ENCODE results near the gene ABCD3. TPM values are rescaled to one million over a fixed set of nuclear protein-coding genes. Genes with fewer than 3 reads are reported as not detected.

ABCD3 gene
- total and polyA plus RNA-seq, 2 of the 13 experiments (the other 11 are each of a cell fraction or from before 2014, with no cell fraction given) = 27.5 to 166 TPM

DNA sequence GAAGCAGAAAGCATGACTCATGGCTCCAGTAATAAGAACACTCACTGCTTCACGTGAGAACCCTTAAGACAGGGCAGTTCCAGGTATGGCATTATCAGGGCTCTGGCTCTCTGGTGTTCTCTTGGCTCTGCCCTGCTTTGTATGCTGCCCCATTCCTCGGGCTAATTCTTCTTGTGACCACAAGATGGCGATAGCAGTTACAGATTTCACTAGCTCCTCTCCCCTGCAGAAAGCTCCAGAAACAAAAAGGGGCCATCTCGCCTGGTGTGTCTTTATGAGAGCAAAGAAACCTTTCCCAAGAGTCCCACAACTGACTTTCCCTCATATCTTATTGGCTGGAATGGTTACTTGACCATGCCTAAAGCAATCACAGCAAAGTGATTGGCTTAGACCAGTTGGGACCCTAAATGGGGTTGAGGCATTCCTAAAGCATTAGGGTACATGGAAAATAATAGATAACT lies 63.3 kb downstream of the ABCD3 start:
- peak; percentile 62 for DNase-seq (ENCODE audit: low spot score)
- CTCF ChIA-PET (ENCODE audit: low intra/inter-chr PET ratio, low total read pairs) = interaction anchor here (1.0 to 2.2 kb wide), 2 partner anchors 118 to 324 kb away, joined by 3 to 13 read pairs; no protein-coding TSS in a partner anchor
- H3K27me3 ChIP-seq (ENCODE audit: control insufficient read depth in 1 of 2, insufficient read depth in 2 of 2, low read length in 2 of 2) = no peaks in the 10 kb centered on the region
- H3K27ac ChIP-seq (ENCODE audit: extremely low read length, insufficient read depth, low read length) = no peak overlapping the region
- no peak overlapping the region for H3K4me3 ChIP-seq (replicated peaks in 1 of 3; ENCODE audit: insufficient read depth in 1 of 3, low read depth in 2 of 3, low read length in 3 of 3)
- no peaks in the 10 kb centered on the region for H4K20me1 ChIP-seq (ENCODE audit: insufficient read depth, low read length)
- ATAC-seq = peak; percentile 95
- POLR2A ChIA-PET = no interaction called here
- WGBS (ENCODE audit: low lambda C conversion rate) = 20% methylated on average over 4 of the region's 4 CpGs
- FAIRE-seq = no peak
- intact Hi-C loops (cut with micrococcal nuclease; ENCODE audit: unreplicated experiment) (loop anchor here (2.0 kb wide), 1 partner anchor 323 kb away; no protein-coding TSS in a partner anchor), in situ Hi-C loops (cut with HindIII; ENCODE audit: extremely low pct_ligation_motif_present, low pct_unique_long_range_greater_than_20kb) (loop anchor here (10.0 kb wide), 1 partner anchor 323 kb away; no protein-coding TSS in a partner anchor)
- no peaks in the 10 kb centered on the region for H3K79me2 ChIP-seq (ENCODE audit: insufficient read depth, low read length)
- no peaks in the 10 kb centered on the region for H3K9me3 ChIP-seq (ENCODE audit: low read length)
- H3K9ac ChIP-seq (ENCODE audit: insufficient read depth, low read depth, low read length) = no peak overlapping the region
- H2AFZ ChIP-seq (ENCODE audit: low read length) = no peak overlapping the region
- H3K4me2 ChIP-seq (ENCODE audit: low read depth, low read length) = no peak overlapping the region
- BruUV-seq (replicated peaks) = no TSS peak
- no peaks in the 10 kb centered on the region; the same call in 1 of the 2 replicates for H3K4me1 ChIP-seq (ENCODE audit: insufficient read depth, low read length)
- peaks cover 4 to 55% of the 10 kb centered on the region in 2 experiments for H3K36me3 ChIP-seq (replicated peaks in 1 of 2; ENCODE audit: control insufficient read depth in 1 of 2, insufficient read depth in 2 of 2, low read length in 2 of 2)
- no peak for TF ChIP-seq TBL1XR1 (IDR thresholded peaks at IDR 0.05; ENCODE audit: borderline replicate concordance, low read length, partially characterized antibody)
- TF ChIP-seq, protein P1, sequence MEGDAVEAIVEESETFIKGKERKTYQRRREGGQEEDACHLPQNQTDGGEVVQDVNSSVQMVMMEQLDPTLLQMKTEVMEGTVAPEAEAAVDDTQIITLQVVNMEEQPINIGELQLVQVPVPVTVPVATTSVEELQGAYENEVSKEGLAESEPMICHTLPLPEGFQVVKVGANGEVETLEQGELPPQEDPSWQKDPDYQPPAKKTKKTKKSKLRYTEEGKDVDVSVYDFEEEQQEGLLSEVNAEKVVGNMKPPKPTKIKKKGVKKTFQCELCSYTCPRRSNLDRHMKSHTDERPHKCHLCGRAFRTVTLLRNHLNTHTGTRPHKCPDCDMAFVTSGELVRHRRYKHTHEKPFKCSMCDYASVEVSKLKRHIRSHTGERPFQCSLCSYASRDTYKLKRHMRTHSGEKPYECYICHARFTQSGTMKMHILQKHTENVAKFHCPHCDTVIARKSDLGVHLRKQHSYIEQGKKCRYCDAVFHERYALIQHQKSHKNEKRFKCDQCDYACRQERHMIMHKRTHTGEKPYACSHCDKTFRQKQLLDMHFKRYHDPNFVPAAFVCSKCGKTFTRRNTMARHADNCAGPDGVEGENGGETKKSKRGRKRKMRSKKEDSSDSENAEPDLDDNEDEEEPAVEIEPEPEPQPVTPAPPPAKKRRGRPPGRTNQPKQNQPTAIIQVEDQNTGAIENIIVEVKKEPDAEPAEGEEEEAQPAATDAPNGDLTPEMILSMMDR (CRISPR knock-in tag; IDR thresholded peaks at IDR 0.05) = peak; percentile 80
- no peak for TF ChIP-seq TRIM24 (CRISPR knock-in tag; IDR thresholded peaks at IDR 0.05)
- peak; percentile 57; the same call in 1 of the 2 replicates for TF ChIP-seq SMC3 (IDR thresholded peaks at IDR 0.05; ENCODE audit: low read length)
- TF ChIP-seq, protein P2, sequence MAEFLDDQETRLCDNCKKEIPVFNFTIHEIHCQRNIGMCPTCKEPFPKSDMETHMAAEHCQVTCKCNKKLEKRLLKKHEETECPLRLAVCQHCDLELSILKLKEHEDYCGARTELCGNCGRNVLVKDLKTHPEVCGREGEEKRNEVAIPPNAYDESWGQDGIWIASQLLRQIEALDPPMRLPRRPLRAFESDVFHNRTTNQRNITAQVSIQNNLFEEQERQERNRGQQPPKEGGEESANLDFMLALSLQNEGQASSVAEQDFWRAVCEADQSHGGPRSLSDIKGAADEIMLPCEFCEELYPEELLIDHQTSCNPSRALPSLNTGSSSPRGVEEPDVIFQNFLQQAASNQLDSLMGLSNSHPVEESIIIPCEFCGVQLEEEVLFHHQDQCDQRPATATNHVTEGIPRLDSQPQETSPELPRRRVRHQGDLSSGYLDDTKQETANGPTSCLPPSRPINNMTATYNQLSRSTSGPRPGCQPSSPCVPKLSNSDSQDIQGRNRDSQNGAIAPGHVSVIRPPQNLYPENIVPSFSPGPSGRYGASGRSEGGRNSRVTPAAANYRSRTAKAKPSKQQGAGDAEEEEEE (CRISPR knock-in tag; IDR thresholded peaks at IDR 0.05; ENCODE audit: borderline replicate concordance) = no peak
- no peak for TF ChIP-seq ZBTB34 (CRISPR knock-in tag; IDR thresholded peaks at IDR 0.05)
- TF ChIP-seq ZNF256 (CRISPR knock-in tag; conservative IDR thresholded peaks at IDR 0.05) = no peak
- TF ChIP-seq ISX (CRISPR knock-in tag; conservative IDR thresholded peaks at IDR 0.05) = no peak
- TF ChIP-seq, protein P3, sequence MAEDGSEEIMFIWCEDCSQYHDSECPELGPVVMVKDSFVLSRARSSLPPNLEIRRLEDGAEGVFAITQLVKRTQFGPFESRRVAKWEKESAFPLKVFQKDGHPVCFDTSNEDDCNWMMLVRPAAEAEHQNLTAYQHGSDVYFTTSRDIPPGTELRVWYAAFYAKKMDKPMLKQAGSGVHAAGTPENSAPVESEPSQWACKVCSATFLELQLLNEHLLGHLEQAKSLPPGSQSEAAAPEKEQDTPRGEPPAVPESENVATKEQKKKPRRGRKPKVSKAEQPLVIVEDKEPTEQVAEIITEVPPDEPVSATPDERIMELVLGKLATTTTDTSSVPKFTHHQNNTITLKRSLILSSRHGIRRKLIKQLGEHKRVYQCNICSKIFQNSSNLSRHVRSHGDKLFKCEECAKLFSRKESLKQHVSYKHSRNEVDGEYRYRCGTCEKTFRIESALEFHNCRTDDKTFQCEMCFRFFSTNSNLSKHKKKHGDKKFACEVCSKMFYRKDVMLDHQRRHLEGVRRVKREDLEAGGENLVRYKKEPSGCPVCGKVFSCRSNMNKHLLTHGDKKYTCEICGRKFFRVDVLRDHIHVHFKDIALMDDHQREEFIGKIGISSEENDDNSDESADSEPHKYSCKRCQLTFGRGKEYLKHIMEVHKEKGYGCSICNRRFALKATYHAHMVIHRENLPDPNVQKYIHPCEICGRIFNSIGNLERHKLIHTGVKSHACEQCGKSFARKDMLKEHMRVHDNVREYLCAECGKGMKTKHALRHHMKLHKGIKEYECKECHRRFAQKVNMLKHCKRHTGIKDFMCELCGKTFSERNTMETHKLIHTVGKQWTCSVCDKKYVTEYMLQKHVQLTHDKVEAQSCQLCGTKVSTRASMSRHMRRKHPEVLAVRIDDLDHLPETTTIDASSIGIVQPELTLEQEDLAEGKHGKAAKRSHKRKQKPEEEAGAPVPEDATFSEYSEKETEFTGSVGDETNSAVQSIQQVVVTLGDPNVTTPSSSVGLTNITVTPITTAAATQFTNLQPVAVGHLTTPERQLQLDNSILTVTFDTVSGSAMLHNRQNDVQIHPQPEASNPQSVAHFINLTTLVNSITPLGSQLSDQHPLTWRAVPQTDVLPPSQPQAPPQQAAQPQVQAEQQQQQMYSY (CRISPR knock-in tag; IDR thresholded peaks at IDR 0.05) = no peak
- TF ChIP-seq ZNF564 (CRISPR knock-in tag; IDR thresholded peaks at IDR 0.05) = no peak
- peak; percentile 77 for TF ChIP-seq RBM22 (optimal IDR thresholded peaks at IDR 0.05; ENCODE audit: low read length)
- TF ChIP-seq ATF3 (CRISPR knock-in tag; IDR thresholded peaks at IDR 0.05) = no peak
- peak; percentile 65 for TF ChIP-seq STAG1 (CRISPR knock-in tag; IDR thresholded peaks at IDR 0.05)
- no peak for TF ChIP-seq ZFP37 (CRISPR knock-in tag; IDR thresholded peaks at IDR 0.05; ENCODE audit: borderline replicate concordance)
- no peak for TF ChIP-seq ZNF264 (CRISPR knock-in tag; IDR thresholded peaks at IDR 0.05)
- no peak for TF ChIP-seq ATF7-NPFF (CRISPR knock-in tag; IDR thresholded peaks at IDR 0.05; ENCODE audit: low read depth)

All from HepG2 (cell line).